Measurements from ENCODE around the gene ADGRB2.
A peak's percentile ranks its signal among the peaks of the same experiment; 100 is the strongest.

ADGRB2 gene

DNA sequence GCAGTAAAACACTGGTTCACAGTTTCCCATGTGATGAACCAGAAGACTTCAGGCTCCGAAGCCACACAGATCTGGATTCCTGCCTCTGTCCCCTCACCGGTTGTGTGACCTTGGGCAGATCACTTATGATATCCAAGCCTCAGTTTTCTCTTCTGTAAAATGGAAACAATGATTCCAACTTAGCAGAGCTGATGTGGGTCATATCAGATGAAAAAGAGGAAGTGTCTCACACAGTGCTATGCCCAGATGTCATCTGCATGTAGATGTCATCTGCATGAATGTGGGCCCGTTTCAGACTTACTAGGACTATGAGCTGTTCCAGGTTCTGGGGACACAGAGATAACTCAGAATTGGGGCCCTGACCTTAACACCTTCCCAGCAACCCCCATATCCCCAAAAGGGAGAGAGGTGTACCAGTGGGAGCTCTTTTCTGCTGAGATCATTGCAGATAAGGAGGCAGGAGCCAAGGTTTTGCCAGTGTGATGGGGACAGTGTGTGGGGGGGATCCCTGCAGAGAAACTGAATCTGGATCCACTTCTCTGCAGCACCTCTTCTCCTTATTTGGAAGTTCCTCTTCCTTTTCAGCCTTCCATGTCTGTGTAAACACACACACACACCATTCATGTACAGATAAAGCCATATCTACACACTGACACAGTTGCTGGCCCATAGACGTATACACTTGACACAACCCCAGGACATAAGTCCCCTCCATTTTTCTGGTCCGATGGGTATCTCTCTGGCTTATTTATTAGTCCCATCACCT is 5.0 kb upstream of the ADGRB2 start:
- Histone ChIP-seq H3K4me2 (ENCODE audit: insufficient read depth, low read length, poor library complexity, severe bottlenecking) (no peak overlapping the region), H2BK12ac (ENCODE audit: low read length) (no peak overlapping the region), H3K4me1 (ENCODE audit: control insufficient read depth in 2 of 2, insufficient read depth in 1 of 2, low read depth in 1 of 2, low read length in 2 of 2) (peaks cover 22 to 45% of the 10 kb centered on the region in 2 donors), H2BK120ac (ENCODE audit: low read depth, low read length) (no peak overlapping the region), H3K14ac (ENCODE audit: low read length) (no peak overlapping the region), H3K27me3 (ENCODE audit: control insufficient read depth in 3 of 3, insufficient read depth in 3 of 3, low read depth in 1 of 3, low read length in 3 of 3) (peaks cover 18 to 98% (median 39%) of the 10 kb centered on the region in 3 experiments), H3K9me3 (replicated peaks in 1 of 2; ENCODE audit: control insufficient read depth in 2 of 2, insufficient read depth in 1 of 2, low read depth in 1 of 2, low read length in 2 of 2) (peaks cover 0 to 2% of the 10 kb centered on the region in 2 donors), H3K23ac (ENCODE audit: low read depth, low read length, poor library complexity) (no peak overlapping the region), H3K79me1 (ENCODE audit: low read depth, low read length) (peaks cover 2% of the 10 kb centered on the region), H4K91ac (ENCODE audit: low read depth, low read length, poor library complexity) (no peak overlapping the region), H3K36me3 (replicated peaks in 1 of 2; ENCODE audit: control insufficient read depth in 2 of 2, insufficient read depth in 2 of 2, low read length in 2 of 2) (no peaks in the 10 kb centered on the region), H2AK5ac (ENCODE audit: low read depth, low read length) (no peak overlapping the region), H2BK15ac (ENCODE audit: low read length) (no peak overlapping the region), H4K8ac (ENCODE audit: low read depth, low read length) (no peak overlapping the region), H2BK5ac (ENCODE audit: low read length) (no peak overlapping the region), H3K18ac (ENCODE audit: low read length) (no peak overlapping the region), H3K9ac (ENCODE audit: low read depth, low read length, poor library complexity) (no peak overlapping the region), H2AFZ (ENCODE audit: low read length) (no peak overlapping the region), H3K4me3 (ENCODE audit: low read length in 2 of 2) (no peak overlapping the region), H3K27ac (replicated peaks; ENCODE audit: low read length) (no peak overlapping the region), H3K4ac (ENCODE audit: low read length) (no peak overlapping the region)
- no CpG with 5 or more reads among the region's 5 CpGs for WGBS, 2 donors (ENCODE audit: extremely low coverage in 2 of 2, insufficient read length in 2 of 2, insufficient replicate concordance in 1 of 2)
- DNase-seq (ENCODE audit: low spot score): no peak

DNA sequence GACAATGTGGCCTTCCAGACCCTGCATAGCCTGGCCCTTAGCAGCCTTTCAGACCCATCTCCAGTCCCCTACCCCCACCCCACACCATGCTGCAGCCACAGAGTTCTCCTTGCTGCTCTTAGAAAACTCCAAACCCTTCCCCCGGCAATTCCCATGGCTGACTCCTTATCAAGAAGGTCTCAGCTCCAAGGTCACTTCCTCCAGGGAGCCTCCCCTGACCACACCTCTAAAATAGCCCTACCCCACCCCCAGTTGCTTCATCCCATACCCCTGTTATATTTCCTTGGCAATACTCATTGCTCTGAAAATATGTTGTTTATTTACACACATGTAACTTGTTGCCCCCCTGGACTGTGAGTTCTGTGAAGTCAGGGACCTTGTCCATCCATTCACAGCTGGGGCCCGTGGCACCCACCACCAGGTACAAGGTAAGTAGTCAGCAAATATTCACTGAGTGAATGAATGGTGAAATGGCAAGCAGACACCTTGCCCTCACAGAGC is 4.3 kb upstream of the ADGRB2 start:
- Histone ChIP-seq H4K8ac (ENCODE audit: low read depth, low read length) (no peak overlapping the region), H3K4me2 (ENCODE audit: insufficient read depth, low read length, poor library complexity, severe bottlenecking) (no peak overlapping the region), H3K23ac (ENCODE audit: low read depth, low read length, poor library complexity) (no peak overlapping the region), H3K9ac (ENCODE audit: low read depth, low read length, poor library complexity) (no peak overlapping the region), H3K36me3 (replicated peaks in 1 of 2; ENCODE audit: control insufficient read depth in 2 of 2, insufficient read depth in 2 of 2, low read length in 2 of 2) (no peaks in the 10 kb centered on the region), H4K91ac (ENCODE audit: low read depth, low read length, poor library complexity) (no peak overlapping the region), H3K4me3 (ENCODE audit: low read length in 2 of 2) (no peak overlapping the region), H3K4ac (ENCODE audit: low read length) (no peak overlapping the region), H2BK12ac (ENCODE audit: low read length) (no peak overlapping the region), H3K4me1 (ENCODE audit: control insufficient read depth in 2 of 2, insufficient read depth in 1 of 2, low read depth in 1 of 2, low read length in 2 of 2) (peaks cover 22 to 45% of the 10 kb centered on the region in 2 donors), H2BK15ac (ENCODE audit: low read length) (no peak overlapping the region), H3K27me3 (ENCODE audit: control insufficient read depth in 3 of 3, insufficient read depth in 3 of 3, low read depth in 1 of 3, low read length in 3 of 3) (peaks cover 17 to 94% (median 33%) of the 10 kb centered on the region in 3 experiments), H2AK5ac (ENCODE audit: low read depth, low read length) (no peak overlapping the region), H2BK120ac (ENCODE audit: low read depth, low read length) (no peak overlapping the region), H3K27ac (replicated peaks; ENCODE audit: low read length) (no peak overlapping the region), H3K18ac (ENCODE audit: low read length) (no peak overlapping the region), H3K79me1 (ENCODE audit: low read depth, low read length) (peaks cover 2% of the 10 kb centered on the region), H2AFZ (ENCODE audit: low read length) (no peak overlapping the region), H3K9me3 (replicated peaks in 1 of 2; ENCODE audit: control insufficient read depth in 2 of 2, insufficient read depth in 1 of 2, low read depth in 1 of 2, low read length in 2 of 2) (peaks cover 0 to 2% of the 10 kb centered on the region in 2 donors), H3K14ac (ENCODE audit: low read length) (no peak overlapping the region), H2BK5ac (ENCODE audit: low read length) (no peak overlapping the region)
- no peak for DNase-seq (ENCODE audit: low spot score)
- no CpG with 5 or more reads among the region's 2 CpGs for WGBS, 2 donors (ENCODE audit: extremely low coverage in 2 of 2, insufficient read length in 2 of 2, insufficient replicate concordance in 1 of 2)

GRCh38 chr1:31767225-31767624 is 3.1 kb upstream of the ADGRB2 start:
- H3K36me3 ChIP-seq (replicated peaks in 1 of 2; ENCODE audit: control insufficient read depth in 2 of 2, insufficient read depth in 2 of 2, low read length in 2 of 2): no peaks in the 10 kb centered on the region
- H4K91ac ChIP-seq (ENCODE audit: low read depth, low read length, poor library complexity): no peak overlapping the region
- peaks cover 5 to 90% (median 28%) of the 10 kb centered on the region in 3 experiments for H3K27me3 ChIP-seq (ENCODE audit: control insufficient read depth in 3 of 3, insufficient read depth in 3 of 3, low read depth in 1 of 3, low read length in 3 of 3)
- H2AK5ac ChIP-seq (ENCODE audit: low read depth, low read length): no peak overlapping the region
- peaks cover 27 to 41% of the 10 kb centered on the region in 2 donors for H3K4me1 ChIP-seq (ENCODE audit: control insufficient read depth in 2 of 2, insufficient read depth in 1 of 2, low read depth in 1 of 2, low read length in 2 of 2)
- H3K9me3 ChIP-seq (replicated peaks in 1 of 2; ENCODE audit: control insufficient read depth in 2 of 2, insufficient read depth in 1 of 2, low read depth in 1 of 2, low read length in 2 of 2): no peaks in the 10 kb centered on the region
- no CpG with 5 or more reads among the region's 7 CpGs for WGBS, 2 donors (ENCODE audit: extremely low coverage in 2 of 2, insufficient read length in 2 of 2, insufficient replicate concordance in 1 of 2)
- no peak overlapping the region for H2BK120ac ChIP-seq (ENCODE audit: low read depth, low read length)
- no peak overlapping the region for H3K27ac ChIP-seq (replicated peaks; ENCODE audit: low read length)
- H2BK12ac ChIP-seq (ENCODE audit: low read length): peak overlapping the region; percentile 43
- H3K4me2 ChIP-seq (ENCODE audit: insufficient read depth, low read length, poor library complexity, severe bottlenecking): no peak overlapping the region
- H3K4ac ChIP-seq (ENCODE audit: low read length): no peak overlapping the region
- no peak overlapping the region for H3K9ac ChIP-seq (ENCODE audit: low read depth, low read length, poor library complexity)
- H3K79me1 ChIP-seq (ENCODE audit: low read depth, low read length): no peaks in the 10 kb centered on the region
- no peak overlapping the region for H2BK5ac ChIP-seq (ENCODE audit: low read length)
- H2BK15ac ChIP-seq (ENCODE audit: low read length): no peak overlapping the region
- H3K18ac ChIP-seq (ENCODE audit: low read length): no peak overlapping the region
- no peak overlapping the region for H4K8ac ChIP-seq (ENCODE audit: low read depth, low read length)
- H3K14ac ChIP-seq (ENCODE audit: low read length): no peak overlapping the region
- no peak for DNase-seq (ENCODE audit: low spot score)
- no peak overlapping the region for H3K4me3 ChIP-seq (ENCODE audit: low read length in 2 of 2)
- no peak overlapping the region for H2AFZ ChIP-seq (ENCODE audit: low read length)
- no peak overlapping the region for H3K23ac ChIP-seq (ENCODE audit: low read depth, low read length, poor library complexity)

DNA sequence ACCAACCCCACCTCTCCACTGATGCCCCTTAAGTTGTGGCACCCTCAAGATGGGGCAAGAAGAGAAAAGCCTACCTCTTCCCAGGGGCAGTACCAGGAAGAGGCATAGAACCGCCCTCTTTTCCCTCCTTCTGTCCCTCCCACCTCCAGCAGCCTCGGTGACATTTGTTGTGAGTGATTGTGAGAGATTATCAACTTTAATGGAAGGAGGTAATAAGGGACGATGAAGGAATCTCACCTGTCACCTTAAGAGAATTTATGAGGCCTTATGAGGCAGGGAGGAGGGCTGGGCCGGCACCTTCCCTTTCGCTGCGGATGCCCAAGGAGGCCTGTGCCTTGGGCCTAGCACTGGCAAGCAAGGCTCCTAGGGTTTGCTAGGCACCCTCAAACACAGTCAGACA is 1.4 kb upstream of the ADGRB2 start:
- peak overlapping the region; percentile 14 for H2BK15ac ChIP-seq (ENCODE audit: low read length)
- H3K4me2 ChIP-seq (ENCODE audit: insufficient read depth, low read length, poor library complexity, severe bottlenecking): no peak overlapping the region
- H3K27me3 ChIP-seq (ENCODE audit: control insufficient read depth in 3 of 3, insufficient read depth in 3 of 3, low read depth in 1 of 3, low read length in 3 of 3): peaks cover 0 to 76% (median 15%) of the 10 kb centered on the region in 3 experiments
- H3K18ac ChIP-seq (ENCODE audit: low read length): peak overlapping the region; percentile 53
- H3K36me3 ChIP-seq (replicated peaks in 1 of 2; ENCODE audit: control insufficient read depth in 2 of 2, insufficient read depth in 2 of 2, low read length in 2 of 2): no peaks in the 10 kb centered on the region
- no peak for DNase-seq (ENCODE audit: low spot score)
- H4K91ac ChIP-seq (ENCODE audit: low read depth, low read length, poor library complexity): no peak overlapping the region
- H2BK5ac ChIP-seq (ENCODE audit: low read length): peak overlapping the region; percentile 14
- no peak overlapping the region for H3K14ac ChIP-seq (ENCODE audit: low read length)
- peak overlapping the region; percentile 44 for H2AK5ac ChIP-seq (ENCODE audit: low read depth, low read length)
- H3K4me1 ChIP-seq (ENCODE audit: control insufficient read depth in 2 of 2, insufficient read depth in 1 of 2, low read depth in 1 of 2, low read length in 2 of 2): peaks cover 34 to 46% of the 10 kb centered on the region in 2 donors
- peak overlapping the region; percentile 10 for H3K27ac ChIP-seq (replicated peaks; ENCODE audit: low read length)
- H3K23ac ChIP-seq (ENCODE audit: low read depth, low read length, poor library complexity): no peak overlapping the region
- no CpG with 5 or more reads among the region's 6 CpGs for WGBS, 2 donors (ENCODE audit: extremely low coverage in 2 of 2, insufficient read length in 2 of 2, insufficient replicate concordance in 1 of 2)
- H3K79me1 ChIP-seq (ENCODE audit: low read depth, low read length): no peaks in the 10 kb centered on the region
- H4K8ac ChIP-seq (ENCODE audit: low read depth, low read length): no peak overlapping the region
- no peak overlapping the region for H2BK12ac ChIP-seq (ENCODE audit: low read length)
- no peak overlapping the region for H2BK120ac ChIP-seq (ENCODE audit: low read depth, low read length)
- H3K4me3 ChIP-seq (ENCODE audit: low read length in 2 of 2): no peak overlapping the region
- H3K9me3 ChIP-seq (replicated peaks in 1 of 2; ENCODE audit: control insufficient read depth in 2 of 2, insufficient read depth in 1 of 2, low read depth in 1 of 2, low read length in 2 of 2): no peaks in the 10 kb centered on the region
- H3K9ac ChIP-seq (ENCODE audit: low read depth, low read length, poor library complexity): no peak overlapping the region
- no peak overlapping the region for H2AFZ ChIP-seq (ENCODE audit: low read length)
- H3K4ac ChIP-seq (ENCODE audit: low read length): no peak overlapping the region

Measured in neuronal stem cell (in vitro differentiated cells).